RPMI7951 (cell line): Measurements from ENCODE around the gene PLXNB3. TPM values are rescaled to one million over a fixed set of nuclear protein-coding genes. Genes with fewer than 3 reads are reported as not detected.
A peak's percentile ranks its signal among the peaks of the same experiment; 100 is the strongest.
"Not testable (repeated sequence)": the region's sequence is repeated elsewhere in the genome, so short reads cannot be mapped to it uniquely, and the experiment has no call there.

Experiments used
- DNase-seq: peaks from one replicate; pipeline ENCODE4 v3.0.0-alpha.2; 2012; ENCODE audit warnings: low read depth
- total RNA-seq: library from RNA; depleted of rRNA; stranded (reverse); fragments of >200 nt; shearing (Covaris generic); gene quantifications from 2 replicates; pipeline ENCODE4 v1.2.3, GENCODE V29; 2014

The PLXNB3 gene
- total RNA-seq, 1 experiment from 2014 or later: 2.0 TPM

DNA sequence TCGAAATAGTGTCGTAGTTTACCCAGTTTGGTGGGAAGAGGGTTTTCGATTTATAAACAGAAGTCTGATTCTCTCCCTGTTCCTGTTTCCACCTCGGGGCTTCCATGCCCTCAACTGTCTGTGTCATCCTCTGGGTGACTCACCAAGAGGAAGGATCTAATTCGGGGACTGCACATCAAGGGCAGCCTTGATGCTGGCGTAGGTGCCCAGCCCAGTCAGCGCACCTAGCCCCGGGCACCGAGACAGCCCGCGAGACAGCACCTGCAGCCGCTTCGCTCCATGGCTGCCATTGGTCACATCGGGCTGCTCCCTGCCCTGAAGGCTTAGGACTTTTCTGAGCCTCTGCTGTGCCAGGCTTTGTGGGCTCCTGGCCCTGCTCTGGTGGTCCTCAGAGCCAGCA is 31.6 kb upstream of the PLXNB3 start:
- DNase-seq: peak; percentile 80

DNA sequence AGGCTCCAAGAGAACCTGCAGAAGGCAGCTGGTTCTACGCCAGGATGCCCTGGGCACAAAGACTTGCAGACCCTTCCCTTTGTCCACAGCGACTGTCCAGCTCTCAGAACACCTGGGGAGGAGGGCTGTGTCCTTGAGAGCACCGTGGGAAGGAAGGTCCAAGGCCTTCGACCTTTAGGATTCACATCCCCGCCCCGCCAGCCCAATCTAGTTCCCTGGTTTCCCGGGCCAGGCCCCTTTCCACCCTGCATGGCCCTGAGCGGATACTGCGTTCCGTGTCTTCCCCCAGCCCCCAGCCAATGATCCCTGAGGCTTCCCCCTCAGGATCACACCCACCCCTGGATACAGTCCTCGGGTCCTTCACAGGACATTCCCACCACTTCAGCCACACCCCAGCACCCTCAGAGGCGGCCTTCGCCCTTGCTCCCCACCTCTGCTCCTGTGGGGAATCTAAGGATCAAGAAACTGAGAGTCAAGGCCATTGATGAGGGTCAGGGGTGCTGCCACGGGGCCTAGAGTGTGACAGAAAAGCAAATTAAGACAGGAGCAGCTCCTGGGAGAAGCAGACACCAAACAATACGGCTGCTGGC is 30.3 kb upstream of the PLXNB3 start:
- no peak for DNase-seq

DNA sequence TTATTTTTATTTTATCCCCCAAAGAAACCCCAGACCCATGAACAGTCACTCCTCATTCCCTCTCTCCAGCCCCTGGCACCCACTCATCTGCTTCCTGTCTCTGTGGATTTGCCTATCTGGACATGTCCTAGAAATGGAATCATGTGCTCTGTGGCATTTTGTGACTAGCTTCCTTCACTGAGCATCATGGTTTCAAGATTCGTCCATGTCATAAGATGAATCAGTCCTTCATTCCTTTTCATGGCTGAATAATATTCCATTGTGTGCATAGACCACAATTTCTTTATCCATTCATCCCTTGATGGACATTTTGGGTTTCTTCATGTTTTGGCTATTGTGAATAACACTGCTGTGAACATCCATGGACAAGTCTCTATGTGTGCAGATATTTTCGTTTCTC is 29.2 kb upstream of the PLXNB3 start:
- DNase-seq: no peak

DNA sequence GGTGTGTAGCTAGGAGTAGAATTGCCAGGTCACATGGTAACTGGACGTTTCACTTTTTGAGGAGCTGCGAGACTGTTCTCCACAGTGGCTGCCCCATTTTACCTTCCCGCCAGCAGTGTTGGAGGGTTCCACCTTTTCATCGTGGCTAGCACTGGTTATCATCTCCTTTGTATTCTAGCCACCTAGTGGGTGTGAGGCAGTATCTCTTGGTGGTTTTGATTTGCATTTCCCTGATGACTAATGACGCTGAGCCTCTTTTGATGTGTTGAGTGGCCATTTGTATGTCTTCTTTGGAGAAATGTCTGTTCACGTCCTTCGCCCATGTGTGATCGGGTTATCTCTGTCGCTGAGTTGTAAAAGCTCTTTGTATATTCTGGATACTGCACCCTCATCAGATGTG is 28.8 kb upstream of the PLXNB3 start:
- peak; percentile 38 for DNase-seq

DNA sequence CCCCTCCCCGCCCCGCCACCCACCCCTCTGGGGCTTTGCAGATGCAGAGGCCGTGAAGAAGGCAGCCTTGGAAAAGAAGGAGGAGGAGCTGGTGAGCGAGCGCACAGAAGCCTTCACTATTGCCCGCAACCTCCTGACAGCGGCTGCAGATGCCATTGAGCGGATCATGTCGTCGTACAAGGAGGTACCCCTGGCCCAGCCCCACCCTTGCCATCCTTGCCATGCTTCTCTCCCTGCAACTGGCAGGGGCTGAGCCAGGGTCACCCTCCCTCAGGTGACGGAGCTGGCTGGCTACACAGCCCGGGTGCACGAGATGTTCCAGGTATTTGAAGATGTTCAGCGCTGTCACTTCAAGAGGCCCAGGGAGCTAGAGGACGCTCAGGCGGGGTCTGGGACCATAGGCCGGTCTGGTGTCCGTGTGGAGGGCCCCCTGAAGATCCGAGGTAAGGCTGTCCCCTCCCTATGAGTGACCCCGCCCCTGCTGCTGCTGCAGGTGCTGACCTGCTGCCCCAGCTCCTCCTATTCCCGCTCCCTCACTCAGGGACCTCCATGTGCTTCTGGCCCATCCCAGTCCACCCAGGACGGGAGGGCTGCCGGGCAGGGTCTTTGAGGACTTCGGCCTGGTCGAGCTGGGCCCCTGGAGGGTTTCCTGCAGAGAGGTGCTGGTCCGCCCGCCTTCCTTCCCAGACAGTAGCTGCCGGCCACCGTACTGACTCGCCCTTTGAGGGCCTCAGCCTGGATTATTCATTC is 27.8 kb upstream of the PLXNB3 start:
- DNase-seq: no peak

DNA sequence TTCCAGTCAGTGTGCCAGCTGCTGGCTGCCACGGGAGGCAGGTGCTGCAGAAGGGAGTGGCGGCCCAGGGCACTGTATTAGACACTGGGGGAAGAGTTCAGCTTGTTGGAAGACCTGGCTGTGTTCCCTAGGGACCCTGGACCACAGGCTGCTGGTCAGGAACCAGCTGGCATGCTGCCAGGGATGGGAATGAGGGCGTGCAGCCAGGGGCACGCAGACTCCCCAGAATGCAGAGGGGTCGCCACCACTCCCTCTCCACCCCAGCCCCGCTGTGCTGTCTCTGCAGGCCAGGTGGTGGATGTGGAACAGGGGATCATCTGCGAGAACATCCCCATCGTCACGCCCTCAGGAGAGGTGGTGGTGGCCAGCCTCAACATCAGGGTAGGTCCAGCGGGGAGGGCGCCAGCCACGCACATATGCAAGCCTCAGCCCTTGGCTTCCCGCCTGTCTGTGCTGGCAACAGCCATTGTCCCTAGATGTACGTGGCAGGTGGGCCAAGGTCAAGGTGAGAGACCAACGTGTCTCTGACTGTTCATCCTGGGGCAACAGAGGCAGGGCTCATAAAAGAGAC is 27.1 kb upstream of the PLXNB3 start:
- DNase-seq: no peak

DNA sequence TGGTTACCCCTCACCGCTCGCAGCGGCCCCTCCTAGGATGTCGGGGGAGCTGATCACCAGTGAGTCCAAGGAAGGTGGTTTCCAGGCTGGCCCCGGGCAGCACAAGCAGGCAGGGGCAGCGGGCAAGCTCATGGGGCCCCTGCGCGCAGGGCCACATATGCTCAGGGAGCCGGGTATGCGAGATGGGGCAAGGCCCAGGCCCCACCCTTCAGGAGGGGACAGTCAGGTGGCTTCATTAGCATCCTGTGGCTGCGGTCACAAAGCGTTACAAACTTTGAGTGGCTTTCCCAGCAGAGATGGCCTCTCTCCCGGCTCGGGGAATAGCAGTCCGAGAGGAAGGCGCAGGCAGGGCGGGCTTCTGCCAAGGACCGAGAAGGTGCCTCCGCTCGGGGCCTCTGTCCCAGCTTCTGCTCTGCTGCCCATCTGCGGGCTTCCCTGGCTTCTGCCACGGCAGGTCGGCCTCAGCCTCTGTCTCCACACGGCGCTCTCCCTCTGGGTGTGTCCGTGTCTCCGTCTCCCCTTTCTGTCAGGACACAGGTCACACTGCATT is 25.9 kb upstream of the PLXNB3 start:
- no peak for DNase-seq

DNA sequence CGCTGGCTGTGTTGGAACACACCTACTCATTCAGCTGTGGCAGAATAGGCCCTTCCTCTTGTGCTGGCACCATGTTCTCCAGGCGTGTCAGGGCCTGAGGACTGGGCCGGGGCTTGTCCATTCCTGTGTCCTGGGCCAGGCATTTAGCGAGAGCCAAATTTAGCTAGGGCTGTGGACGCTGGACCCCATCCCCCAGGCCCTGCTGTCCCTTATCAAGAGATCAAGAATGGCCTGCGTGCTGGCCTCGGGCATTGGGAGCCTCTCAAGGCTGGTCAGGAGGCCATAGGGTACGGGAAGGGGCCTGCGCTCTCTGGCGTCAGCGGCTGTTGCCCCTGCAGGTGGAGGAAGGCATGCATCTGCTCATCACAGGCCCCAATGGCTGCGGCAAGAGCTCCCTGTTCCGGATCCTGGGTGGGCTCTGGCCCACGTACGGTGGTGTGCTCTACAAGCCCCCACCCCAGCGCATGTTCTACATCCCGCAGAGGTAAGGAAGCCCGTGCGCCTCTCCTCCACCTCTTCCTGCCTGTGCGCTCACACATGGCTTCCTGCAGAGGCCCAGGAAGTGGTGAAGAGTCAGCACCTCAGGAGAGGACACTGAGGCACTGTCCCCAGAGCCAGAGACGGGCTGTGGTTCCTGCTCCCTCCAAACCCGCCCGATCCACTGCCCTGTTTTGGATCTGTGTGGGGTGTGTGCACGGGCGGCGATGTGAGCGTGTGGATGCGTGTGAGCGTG is 24.1 kb upstream of the PLXNB3 start:
- DNase-seq: no peak

DNA sequence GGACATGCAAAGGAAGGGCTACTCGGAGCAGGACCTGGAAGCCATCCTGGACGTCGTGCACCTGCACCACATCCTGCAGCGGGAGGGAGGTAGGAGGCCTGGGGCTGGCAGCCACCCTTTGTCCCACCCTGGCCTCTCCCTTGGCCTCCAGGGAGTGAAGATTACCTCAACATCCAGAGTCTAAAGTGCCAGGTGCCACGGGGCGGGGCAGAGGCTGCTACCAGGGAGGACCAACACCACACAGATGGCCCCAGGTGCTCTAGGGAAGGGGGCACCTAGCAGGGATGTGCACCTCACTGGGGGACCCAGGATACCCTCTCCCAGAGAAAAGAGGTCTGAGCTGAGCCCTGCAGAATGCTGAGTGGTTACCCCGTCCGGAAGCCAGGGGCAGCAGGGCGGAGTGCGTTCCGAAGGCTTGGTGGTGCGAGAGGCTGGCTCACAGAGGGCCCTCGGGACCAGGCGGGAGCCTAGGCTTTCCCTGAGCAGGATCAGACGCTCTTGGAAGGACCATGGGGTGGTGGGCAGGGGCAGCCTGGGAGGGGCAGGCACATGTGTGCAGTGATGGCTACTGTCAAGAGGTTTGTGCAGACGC is 23.3 kb upstream of the PLXNB3 start:
- no peak for DNase-seq

DNA sequence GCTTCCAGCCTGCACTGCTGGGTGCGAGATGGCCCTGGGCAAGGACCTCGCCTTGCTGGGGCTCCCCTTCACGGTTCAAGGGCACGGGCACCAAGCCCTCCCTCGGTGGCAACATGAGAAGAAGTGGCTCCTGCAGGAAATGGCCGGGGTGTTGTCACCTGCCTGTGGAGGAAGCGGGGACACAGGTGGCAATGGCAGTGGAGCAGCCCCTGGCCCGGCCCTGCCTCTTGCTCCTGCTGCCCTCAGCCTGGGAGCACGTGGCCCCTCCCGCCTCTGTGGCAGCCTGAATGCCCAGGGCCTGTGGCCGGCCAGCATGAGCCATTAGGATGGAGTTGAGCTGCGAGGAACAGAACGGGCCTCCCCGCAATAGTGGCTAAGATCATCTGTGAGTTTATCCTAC is 22.6 kb upstream of the PLXNB3 start:
- no peak for DNase-seq

DNA sequence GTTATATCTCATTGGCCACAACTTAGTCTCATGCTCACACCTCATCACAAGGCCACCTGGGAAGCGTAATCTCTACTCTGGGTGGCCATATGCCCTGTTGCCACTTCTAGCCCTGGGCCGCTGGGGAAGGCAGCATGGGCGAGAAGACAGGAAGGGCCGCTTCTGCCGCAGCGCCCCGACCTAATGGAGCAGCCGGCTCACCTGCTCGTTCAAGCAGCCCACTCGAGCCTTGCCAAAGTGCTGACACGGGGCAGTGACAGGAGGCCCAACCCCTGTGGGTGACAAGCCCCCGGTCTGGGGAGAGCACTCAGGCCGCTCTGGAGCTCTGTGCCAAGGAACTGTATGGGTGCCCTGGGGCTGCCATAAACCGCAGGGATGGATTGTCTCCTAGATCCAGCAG is 21.9 kb upstream of the PLXNB3 start:
- DNase-seq: not testable (repeated sequence)

DNA sequence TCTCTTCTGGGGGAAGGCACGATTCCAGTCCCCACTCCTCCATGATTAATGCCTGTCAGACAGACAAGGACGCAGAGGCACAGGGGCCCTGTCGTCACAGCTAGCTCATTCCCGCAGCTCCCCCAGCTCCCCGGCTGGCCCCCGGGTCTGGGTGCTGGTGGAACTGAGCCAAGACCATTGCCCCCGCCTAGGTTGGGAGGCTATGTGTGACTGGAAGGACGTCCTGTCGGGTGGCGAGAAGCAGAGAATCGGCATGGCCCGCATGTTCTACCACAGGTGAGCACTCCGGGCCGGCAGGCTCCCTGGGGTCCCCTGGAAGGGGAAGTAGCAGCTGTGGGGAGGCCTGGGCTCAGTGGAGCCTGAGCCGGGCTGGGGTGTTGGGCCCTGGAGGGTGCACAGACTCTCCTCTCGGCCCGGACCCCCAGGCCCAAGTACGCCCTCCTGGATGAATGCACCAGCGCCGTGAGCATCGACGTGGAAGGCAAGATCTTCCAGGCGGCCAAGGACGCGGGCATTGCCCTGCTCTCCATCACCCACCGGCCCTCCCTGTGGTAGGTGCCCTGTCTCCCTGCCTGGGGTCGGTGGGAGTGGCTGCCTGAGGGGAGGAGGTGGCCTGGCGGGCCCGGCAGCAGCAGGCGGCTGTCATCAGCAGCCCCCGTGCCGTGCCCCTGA is 21.1 kb upstream of the PLXNB3 start:
- not testable (repeated sequence) for DNase-seq

DNA sequence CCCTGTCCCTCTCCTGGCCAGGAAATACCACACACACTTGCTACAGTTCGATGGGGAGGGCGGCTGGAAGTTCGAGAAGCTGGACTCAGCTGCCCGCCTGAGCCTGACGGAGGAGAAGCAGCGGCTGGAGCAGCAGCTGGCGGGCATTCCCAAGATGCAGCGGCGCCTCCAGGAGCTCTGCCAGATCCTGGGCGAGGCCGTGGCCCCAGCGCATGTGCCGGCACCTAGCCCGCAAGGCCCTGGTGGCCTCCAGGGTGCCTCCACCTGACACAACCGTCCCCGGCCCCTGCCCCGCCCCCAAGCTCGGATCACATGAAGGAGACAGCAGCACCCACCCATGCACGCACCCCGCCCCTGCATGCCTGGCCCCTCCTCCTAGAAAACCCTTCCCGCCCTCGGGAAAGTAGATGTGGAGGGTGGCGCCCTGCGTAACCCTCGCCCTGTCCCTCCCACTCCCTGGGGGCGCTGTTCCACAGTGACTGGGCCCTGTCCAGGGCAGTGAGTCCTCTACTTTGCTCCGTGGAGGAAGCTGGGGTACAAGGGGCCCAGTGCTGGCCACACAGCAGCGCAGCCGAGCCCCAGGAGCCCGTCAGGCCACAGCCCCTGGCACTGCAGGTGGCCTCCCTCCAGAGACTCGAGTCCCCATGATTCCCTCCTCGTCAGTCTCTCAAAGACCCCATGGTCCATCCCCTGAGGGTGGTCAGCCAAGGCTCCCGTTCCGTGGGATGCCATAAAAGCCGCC is 20.4 kb upstream of the PLXNB3 start:
- not testable (repeated sequence) for DNase-seq

DNA sequence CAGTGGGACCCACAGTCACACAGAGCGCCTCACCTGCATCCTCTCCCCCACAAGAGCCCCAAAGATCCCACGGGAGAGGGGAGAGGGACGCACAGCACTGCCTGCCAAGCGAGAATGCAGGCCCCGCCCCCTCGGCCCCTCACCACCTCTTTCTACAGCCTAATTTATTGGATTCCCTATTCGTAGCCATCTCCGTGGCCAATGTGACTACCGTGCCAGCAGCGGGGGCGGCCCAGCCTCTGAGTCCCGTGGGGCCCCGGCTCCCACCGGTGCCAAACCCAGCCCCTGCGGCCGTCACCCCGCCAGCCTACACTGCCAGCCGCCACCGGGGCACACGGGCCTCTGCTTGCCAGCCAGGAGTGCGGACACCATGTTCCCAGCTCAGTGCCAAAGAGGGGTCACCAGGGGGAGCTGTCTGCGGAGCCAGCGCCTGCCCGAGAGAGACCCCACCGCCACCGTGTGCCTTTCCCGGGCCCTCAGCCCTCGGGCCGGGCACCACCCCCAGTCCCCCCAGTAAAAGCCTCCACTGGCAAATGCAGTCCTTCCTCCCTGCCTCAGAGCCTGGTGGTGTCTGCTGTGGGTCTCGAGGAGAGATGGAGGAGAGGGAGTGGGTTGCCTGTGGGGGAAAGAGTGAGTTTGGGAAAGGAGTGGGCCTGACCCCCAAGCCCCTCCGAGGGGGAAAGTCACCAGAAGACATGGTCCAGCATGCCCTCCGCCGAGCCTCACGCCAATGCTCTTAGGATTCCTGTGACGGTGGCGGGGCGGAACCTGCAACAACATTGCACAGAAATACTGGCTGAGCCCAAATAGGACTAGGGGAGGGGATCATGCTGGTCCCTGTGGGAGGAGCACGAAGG is 19.6 kb upstream of the PLXNB3 start:
- DNase-seq: no peak

DNA sequence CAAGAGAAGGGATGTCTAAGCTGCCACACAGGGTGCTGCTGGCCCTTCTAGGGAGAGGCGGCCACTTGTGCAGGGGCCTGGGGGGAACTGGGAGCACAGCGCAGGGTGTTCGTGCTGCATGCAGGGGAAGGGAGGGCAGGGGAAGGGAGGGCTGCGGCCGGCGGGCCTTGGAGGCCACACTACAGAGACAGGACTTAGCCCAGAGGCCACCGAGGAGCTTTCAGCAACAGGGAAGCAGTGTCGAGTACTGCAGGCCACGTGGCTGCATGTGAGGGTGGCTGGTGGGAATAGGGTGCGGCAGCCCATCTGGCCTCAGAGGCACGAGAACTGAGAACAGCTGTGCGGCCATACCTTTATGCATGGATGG is 19.0 kb upstream of the PLXNB3 start:
- DNase-seq: not testable (repeated sequence)

DNA sequence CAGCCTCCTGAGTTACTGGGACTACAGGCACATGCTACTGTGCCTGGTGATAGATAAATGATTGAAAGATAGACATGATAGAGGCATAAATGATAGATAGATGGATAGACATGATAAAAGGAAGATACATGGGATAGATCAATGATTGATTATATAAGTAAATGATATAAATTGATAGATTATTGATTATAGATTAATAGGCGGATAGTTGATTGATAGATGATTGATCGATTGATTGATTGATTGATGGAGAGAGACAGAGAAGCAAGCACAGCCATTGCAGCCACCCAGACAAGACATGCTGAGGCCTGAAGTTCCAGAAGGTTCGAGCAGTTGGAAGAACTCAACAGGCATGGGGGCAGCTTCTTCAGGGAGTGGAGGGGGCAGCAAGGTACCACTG is 17.7 kb upstream of the PLXNB3 start:
- no peak for DNase-seq

DNA sequence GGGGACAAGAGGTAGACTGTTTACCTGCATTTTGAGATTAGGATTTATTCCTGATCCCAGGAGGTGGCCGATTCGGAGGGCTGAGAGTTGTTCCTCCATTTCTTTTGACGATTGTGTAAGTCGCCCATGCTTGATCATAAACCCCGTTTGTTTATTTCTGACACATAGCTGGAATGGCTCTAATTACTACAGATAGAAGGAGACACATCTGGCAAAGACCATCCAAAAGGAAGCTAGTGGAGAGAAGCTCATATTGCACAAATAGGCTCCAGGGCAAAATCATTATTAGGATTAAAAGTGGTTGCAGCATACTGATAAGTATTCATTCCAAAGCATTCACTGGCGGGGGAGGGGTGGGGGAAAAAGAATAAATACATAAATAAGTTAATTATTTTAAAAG is 17.1 kb upstream of the PLXNB3 start:
- DNase-seq: not testable (repeated sequence)

DNA sequence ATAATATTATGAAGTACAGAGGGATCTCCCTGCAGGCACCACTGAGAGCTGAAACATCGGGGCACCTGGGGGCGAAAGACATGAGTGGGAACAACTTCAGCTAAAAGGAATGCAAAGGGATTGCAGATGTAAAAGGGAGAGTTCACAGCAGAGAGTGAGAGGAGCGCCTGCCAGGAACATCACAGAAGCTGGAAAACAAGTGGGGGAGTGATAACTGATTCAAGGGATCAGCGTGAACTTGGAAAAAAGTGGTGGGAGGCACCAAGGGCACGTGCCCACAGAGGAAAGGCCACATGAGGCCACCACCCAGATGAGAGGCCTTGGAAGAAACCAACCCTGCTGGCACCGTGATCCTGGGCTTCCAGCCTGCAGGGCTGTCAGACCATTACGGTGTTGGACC is 15.0 kb upstream of the PLXNB3 start:
- not testable (repeated sequence) for DNase-seq

DNA sequence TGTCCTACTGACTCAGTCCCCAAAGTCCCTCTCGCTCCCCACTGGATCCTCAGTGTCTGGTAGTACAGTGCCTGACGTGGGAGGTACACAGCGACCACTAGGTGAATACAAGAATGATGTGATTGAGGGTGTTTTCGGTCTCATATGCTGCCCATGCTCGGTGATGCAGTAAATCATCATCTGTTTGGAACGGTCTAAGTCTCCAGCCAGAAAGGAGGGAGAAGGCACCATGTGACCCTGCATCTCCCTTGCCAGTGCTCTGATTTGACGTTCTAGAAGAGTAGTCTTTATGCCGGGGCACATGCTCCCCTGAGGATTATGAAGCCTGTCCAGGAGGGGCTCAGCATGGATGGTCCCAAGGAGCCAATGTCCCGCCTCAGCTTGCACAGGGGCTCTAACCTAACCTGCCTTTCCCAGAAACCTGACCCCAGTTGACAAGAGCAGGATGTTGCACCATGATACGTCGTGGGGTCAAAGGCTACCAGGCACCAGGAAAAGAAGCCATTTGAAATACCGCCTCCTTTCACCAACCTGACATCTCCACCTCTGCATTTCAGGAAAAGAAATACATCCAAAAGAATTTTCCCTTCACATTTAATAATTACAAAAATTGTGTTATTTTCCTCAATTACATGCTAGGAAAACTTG is 13.8 kb upstream of the PLXNB3 start:
- no peak for DNase-seq
